Measurements from ENCODE around the gene ZFAND5. TPM values are rescaled to one million over a fixed set of nuclear protein-coding genes. Genes with fewer than 3 reads are reported as not detected.
A peak's percentile ranks its signal among the peaks of the same experiment; 100 is the strongest.

The ZFAND5 gene
- total and polyA plus RNA-seq, 10 of the 15 experiments (the other 5 are each of a cell fraction or from before 2014, with no cell fraction given): 22.5 to 107 (median 63.3) TPM

DNA sequence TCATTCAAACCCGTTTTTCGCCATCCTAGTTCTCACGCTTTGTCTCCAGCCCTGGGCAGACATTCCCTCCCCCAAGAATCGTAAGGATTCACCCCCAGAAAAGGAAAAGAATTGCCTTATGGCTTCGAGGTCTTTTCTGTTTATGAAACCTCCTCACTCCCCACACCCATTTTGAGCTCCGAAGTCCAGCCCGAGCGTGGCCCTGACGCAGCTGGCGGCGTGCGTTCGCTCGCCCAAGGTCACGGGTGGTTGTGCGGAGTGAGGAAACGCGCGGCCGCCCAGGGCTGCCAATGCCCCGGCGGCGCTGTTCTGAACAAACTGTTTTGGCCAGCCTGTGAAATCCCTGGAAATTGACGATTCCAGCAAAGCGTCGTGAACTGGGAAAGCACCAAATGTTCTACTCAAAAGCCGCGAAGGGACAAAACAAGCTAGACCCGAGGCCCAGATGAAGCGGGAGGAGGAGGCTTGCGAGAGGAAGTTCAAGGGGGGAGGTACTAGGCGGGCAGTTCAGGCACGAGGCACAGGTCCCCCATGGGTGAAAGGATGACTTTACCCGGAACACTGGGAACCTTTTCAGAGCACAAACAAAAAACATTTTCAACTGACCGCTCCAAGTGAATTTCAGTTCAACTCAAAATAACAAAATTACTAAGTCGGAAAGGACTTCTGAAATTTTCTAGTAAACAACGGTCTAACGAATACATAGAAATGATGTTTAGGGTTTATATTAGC lies 683 bp upstream of the ZFAND5 start (continued):
- TF ChIP-seq MTA3 (IDR thresholded peaks at IDR 0.05; ENCODE audit: borderline replicate concordance, low read length) (peak; percentile 49; the same call in 1 of the 2 replicates), TAF1 (IDR thresholded peaks at IDR 0.05; ENCODE audit: borderline replicate concordance, low read depth, low read length) (no peak), KAT2A (conservative IDR thresholded peaks at IDR 0.05; ENCODE audit: control insufficient read depth, low read depth, low read length) (no peak), ZNF24 (IDR thresholded peaks at IDR 0.05) (no peak), MTA2 (IDR thresholded peaks at IDR 0.05; ENCODE audit: low read depth) (0 out of 2 replicates have a peak, but pooled peaks have one; percentile 26), MXI1 (IDR thresholded peaks at IDR 0.05; ENCODE audit: low read depth, low read length) (no peak; the same call in 1 of the 2 replicates), ETV6 (conservative IDR thresholded peaks at IDR 0.05 in 1 of 2, IDR thresholded peaks at IDR 0.05 in 1 of 2; ENCODE audit: borderline replicate concordance in 1 of 2, low read depth in 1 of 2) (0 out of 4 replicates have a peak, but pooled peaks of 1 of the 2 experiments have one; percentile 33), IKZF2 (IDR thresholded peaks at IDR 0.05) (peak; percentile 56 to 57; a peak in 3 of 4 replicates), EED (IDR thresholded peaks at IDR 0.05; ENCODE audit: low read depth) (peak; percentile 34; the same call in 1 of the 2 replicates), EGR1 (IDR thresholded peaks at IDR 0.05; ENCODE audit: borderline replicate concordance in 1 of 2, low read depth in 2 of 2, low read length in 2 of 2) (no peak), ZNF207 (IDR thresholded peaks at IDR 0.05; ENCODE audit: borderline replicate concordance) (no peak), NR2F1 (conservative IDR thresholded peaks at IDR 0.05) (0 out of 2 replicates have a peak, but pooled peaks have one; percentile 57), SRF (IDR thresholded peaks at IDR 0.05; ENCODE audit: low read depth in 2 of 2, low read length in 2 of 2) (no peak), SIX5 (IDR thresholded peaks at IDR 0.05; ENCODE audit: low read depth, low read length, severe bottlenecking) (no peak), NBN (IDR thresholded peaks at IDR 0.05) (peak; percentile 83), POU2F2 (IDR thresholded peaks at IDR 0.05; ENCODE audit: borderline replicate concordance, low read depth, low read length) (no peak), MEF2B (IDR thresholded peaks at IDR 0.05; ENCODE audit: partially characterized antibody, poor library complexity, severe bottlenecking) (peak; percentile 58), SP1 (IDR thresholded peaks at IDR 0.05; ENCODE audit: low read depth, low read length) (peak; percentile 5), HDGF (IDR thresholded peaks at IDR 0.05) (0 out of 2 replicates have a peak, but pooled peaks have one; percentile 85)
- TF ChIP-seq, protein P1, sequence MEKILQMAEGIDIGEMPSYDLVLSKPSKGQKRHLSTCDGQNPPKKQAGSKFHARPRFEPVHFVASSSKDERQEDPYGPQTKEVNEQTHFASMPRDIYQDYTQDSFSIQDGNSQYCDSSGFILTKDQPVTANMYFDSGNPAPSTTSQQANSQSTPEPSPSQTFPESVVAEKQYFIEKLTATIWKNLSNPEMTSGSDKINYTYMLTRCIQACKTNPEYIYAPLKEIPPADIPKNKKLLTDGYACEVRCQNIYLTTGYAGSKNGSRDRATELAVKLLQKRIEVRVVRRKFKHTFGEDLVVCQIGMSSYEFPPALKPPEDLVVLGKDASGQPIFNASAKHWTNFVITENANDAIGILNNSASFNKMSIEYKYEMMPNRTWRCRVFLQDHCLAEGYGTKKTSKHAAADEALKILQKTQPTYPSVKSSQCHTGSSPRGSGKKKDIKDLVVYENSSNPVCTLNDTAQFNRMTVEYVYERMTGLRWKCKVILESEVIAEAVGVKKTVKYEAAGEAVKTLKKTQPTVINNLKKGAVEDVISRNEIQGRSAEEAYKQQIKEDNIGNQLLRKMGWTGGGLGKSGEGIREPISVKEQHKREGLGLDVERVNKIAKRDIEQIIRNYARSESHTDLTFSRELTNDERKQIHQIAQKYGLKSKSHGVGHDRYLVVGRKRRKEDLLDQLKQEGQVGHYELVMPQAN (conservative IDR thresholded peaks at IDR 0.05): 0 out of 2 replicates have a peak, but pooled peaks have one; percentile 31
- TF ChIP-seq, protein P2, sequence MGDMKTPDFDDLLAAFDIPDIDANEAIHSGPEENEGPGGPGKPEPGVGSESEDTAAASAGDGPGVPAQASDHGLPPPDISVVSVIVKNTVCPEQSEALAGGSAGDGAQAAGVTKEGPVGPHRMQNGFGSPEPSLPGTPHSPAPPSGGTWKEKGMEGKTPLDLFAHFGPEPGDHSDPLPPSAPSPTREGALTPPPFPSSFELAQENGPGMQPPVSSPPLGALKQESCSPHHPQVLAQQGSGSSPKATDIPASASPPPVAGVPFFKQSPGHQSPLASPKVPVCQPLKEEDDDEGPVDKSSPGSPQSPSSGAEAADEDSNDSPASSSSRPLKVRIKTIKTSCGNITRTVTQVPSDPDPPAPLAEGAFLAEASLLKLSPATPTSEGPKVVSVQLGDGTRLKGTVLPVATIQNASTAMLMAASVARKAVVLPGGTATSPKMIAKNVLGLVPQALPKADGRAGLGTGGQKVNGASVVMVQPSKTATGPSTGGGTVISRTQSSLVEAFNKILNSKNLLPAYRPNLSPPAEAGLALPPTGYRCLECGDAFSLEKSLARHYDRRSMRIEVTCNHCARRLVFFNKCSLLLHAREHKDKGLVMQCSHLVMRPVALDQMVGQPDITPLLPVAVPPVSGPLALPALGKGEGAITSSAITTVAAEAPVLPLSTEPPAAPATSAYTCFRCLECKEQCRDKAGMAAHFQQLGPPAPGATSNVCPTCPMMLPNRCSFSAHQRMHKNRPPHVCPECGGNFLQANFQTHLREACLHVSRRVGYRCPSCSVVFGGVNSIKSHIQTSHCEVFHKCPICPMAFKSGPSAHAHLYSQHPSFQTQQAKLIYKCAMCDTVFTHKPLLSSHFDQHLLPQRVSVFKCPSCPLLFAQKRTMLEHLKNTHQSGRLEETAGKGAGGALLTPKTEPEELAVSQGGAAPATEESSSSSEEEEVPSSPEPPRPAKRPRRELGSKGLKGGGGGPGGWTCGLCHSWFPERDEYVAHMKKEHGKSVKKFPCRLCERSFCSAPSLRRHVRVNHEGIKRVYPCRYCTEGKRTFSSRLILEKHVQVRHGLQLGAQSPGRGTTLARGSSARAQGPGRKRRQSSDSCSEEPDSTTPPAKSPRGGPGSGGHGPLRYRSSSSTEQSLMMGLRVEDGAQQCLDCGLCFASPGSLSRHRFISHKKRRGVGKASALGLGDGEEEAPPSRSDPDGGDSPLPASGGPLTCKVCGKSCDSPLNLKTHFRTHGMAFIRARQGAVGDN (IDR thresholded peaks at IDR 0.05): peak; percentile 97
- TF ChIP-seq, protein P3, sequence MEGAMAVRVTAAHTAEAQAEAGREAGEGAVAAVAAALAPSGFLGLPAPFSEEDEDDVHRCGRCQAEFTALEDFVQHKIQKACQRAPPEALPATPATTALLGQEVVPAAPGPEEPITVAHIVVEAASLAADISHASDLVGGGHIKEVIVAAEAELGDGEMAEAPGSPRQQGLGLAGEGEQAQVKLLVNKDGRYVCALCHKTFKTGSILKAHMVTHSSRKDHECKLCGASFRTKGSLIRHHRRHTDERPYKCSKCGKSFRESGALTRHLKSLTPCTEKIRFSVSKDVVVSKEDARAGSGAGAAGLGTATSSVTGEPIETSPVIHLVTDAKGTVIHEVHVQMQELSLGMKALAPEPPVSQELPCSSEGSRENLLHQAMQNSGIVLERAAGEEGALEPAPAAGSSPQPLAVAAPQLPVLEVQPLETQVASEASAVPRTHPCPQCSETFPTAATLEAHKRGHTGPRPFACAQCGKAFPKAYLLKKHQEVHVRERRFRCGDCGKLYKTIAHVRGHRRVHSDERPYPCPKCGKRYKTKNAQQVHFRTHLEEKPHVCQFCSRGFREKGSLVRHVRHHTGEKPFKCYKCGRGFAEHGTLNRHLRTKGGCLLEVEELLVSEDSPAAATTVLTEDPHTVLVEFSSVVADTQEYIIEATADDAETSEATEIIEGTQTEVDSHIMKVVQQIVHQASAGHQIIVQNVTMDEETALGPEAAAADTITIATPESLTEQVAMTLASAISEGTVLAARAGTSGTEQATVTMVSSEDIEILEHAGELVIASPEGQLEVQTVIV (IDR thresholded peaks at IDR 0.05; ENCODE audit: borderline replicate concordance, partially characterized antibody): no peak
